Motor neuron (in vitro differentiated cells): ENCODE results near the gene GOLGA3. TPM values are rescaled to one million over a fixed set of nuclear protein-coding genes. Genes with fewer than 3 reads are reported as not detected.
A peak's percentile ranks its signal among the peaks of the same experiment; 100 is the strongest.
"Not testable (repeated sequence)": the region's sequence is repeated elsewhere in the genome, so short reads cannot be mapped to it uniquely, and the experiment has no call there.

Experiments
- ATAC-seq, 8 experiments: fragments of 200-7000 bp; cut with Tn5 transposase; replicated peaks in 6 of 8; 2 replicates each; pipeline ENCODE4 v1.8.0; 2021; ENCODE audit warnings: mild to moderate bottlenecking in 8 of 8, moderate library complexity in 8 of 8
- H3K27ac ChIP-seq, 2 donors: fragments of 250-450 bp; sonication (Bioruptor Pico); 2 replicates each; pipeline ENCODE4 v1.9.0; 2021; ENCODE audit warnings: antibody characterized with exemption in 2 of 2, mild to moderate bottlenecking in 2 of 2, moderate library complexity in 1 of 2
- H3K4me1 ChIP-seq, 2 donors: fragments of 250-450 bp; sonication (Bioruptor Pico); replicated peaks in 1 of 2; 2 replicates each; pipeline ENCODE4 v1.6.1; 2021; ENCODE audit warnings: antibody characterized with exemption in 2 of 2, mild to moderate bottlenecking in 2 of 2, moderate library complexity in 1 of 2
- H3K4me3 ChIP-seq, 5 donors: fragments of 250-450 bp; sonication (Bioruptor Pico); 2 replicates each; pipeline ENCODE4 v1.9.0; 2021; ENCODE audit warnings: antibody characterized with exemption in 5 of 5, mild to moderate bottlenecking in 5 of 5, moderate library complexity in 4 of 5
- WGBS, 10 experiments: fragments of 450-650 bp; shearing (Covaris generic); methylation state at CpG; one replicate each; pipeline ENCODE4 v1.0.0; 2022; 5-methylcytosine and 5-hydroxymethylcytosine counted together
- in situ Hi-C, 9 experiments: fragments of 400-800 bp; cut with MboI; loops; one replicate each; pipeline ENCODE4 v1.15.0; 2021; ENCODE audit warnings: low sequenced_read_pairs in 9 of 9, low pct_unique_long_range_greater_than_20kb in 2 of 9; ENCODE audit not compliant: unreplicated experiment in 9 of 9
- total RNA-seq, 8 experiments: library from RNA; unstranded; fragments of 300-600 nt; gene quantifications; 2 replicates each; pipeline versions ENCODE4 v1.2.3 to v1.2.4, GENCODE V29; 2022

Gene GOLGA3
- total RNA-seq, 8 experiments from 2014 or later, result 41.1 to 75.1 (median 48.6) TPM

DNA sequence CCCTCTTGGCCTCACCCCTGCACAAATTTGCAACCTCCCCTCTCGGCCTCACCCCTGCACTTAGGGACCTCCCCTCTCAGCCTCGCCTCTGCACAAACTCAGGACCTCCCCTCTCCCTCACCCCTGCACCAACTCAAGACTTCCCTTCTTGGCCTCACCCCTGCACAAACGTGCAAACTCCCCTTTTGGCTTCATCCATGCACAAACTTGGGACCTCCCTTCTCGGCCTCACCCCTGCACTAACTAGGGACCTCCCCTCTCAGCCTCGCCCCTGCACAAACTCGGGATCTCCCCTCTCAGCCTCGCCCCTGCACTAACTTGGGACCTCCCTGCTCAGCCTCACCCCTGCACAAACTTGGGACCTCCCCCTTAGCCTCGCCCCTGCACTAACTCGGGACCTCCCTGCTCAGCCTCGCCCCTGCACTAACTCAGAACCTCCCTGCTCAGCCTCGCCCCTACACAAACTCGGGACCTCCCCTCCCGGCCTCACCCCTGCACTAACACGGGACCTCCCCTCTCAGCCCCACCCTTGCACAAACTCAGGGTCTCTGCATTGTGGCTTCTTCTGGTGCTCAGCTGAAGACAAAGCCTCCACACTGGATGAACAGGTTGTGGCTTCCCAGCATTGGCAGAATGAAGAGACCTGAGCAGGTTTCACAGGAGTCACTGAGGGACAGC is 11.0 kb upstream of the GOLGA3 start:
- WGBS, 10 experiments, result 76 to 100% methylated on average over 1 to 2 of the region's 14 CpGs; no CpG with 5 or more reads in 8 of the 10 experiments
- ATAC-seq, result no peak
- in situ Hi-C loops, result no loop called here
- no peak overlapping the region for H3K4me3 ChIP-seq
- H3K4me1 ChIP-seq, result peaks cover 0 to 8% of the 10 kb centered on the region in 2 donors
- no peak overlapping the region for H3K27ac ChIP-seq

DNA sequence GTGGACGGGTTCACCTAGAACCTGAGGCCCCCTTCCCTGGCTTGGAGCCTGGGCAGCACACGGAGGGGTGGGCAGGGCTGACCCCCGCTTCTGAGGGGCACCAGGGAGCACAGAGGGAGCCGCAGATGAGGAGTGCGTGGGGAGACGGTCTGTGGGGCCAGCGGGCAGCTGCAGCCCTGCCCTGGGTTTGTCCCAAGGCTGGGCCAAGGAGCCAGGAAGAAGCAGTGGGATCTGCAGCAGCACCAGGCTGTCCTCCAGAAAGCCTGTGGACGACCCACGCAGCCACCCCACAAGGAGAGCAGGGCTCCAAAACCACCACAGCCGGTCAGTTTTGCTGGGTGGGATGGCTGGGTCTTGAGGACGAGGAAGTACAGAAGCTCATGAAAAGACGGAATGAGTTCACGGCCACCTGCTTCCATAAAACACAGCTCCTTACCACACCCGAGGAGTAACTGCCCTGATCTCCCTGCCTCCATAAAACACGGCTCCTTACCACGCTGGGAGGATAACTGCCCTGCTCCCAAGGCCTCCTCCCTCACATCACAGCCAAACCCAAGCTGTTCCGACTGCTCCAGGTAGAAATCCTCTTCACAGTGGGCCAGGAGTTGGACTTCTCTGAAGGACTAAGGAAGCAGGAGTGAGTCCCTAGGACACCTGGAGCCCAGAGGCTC is 9.9 kb upstream of the GOLGA3 start:
- in situ Hi-C loops, result no loop called here
- peak overlapping the region in 1 of 2 donors; percentile 52 for H3K27ac ChIP-seq
- peaks cover 0 to 8% of the 10 kb centered on the region in 2 donors for H3K4me1 ChIP-seq
- peak in 3 of 8 experiments; percentile 16 to 30 (median 23) for ATAC-seq
- H3K4me3 ChIP-seq, result no peak overlapping the region
- WGBS, 10 experiments, result 40 to 100% (median 79%) methylated on average over 1 to 6 of the region's 17 CpGs; no CpG with 5 or more reads in 6 of the 10 experiments

DNA sequence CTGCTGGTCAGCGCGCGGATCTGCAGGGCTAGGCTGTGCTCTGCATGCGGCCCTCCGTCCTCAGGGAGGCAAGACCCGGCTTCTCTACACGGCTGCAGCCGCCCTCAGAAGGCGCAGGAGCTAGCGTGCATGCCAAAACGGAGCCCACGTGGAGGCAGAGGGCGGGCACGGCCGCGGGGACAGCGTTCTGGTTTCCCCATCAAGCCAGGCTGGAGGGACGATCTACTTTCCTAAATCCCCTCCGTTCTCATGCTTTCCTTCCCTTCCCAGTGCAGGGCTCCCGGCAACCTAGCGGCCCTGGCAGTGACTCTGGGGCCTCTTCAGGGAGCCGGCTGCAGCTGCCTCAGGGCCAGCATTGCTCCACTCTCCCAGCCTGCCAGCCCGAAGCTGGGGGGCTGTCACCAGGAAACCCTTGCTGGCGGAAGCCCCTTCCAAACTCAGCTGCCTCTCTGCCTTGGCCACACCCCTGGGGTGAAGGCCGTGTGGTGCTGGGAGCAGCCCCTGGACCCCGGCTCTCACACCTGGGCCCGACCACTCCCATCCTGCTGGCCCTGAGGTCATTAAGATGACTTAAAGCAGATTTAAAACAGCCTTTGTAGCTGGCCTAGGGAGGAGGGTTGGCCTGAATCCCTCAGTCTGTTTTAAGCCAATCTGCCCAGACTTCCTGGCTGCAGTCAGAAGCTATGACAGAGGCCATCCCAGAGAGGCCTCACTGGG is 9.2 kb upstream of the GOLGA3 start:
- H3K27ac ChIP-seq, result peak overlapping the region in 1 of 2 donors; percentile 52
- WGBS, 10 experiments, result 39 to 100% (median 60%) methylated on average over 1 to 13 of the region's 27 CpGs; no CpG with 5 or more reads in 2 of the 10 experiments
- H3K4me3 ChIP-seq, result no peak overlapping the region
- in situ Hi-C loops, result no loop called here
- ATAC-seq, result peak; percentile 53 to 91 (median 80)
- peaks cover 0 to 8% of the 10 kb centered on the region in 2 donors for H3K4me1 ChIP-seq

DNA sequence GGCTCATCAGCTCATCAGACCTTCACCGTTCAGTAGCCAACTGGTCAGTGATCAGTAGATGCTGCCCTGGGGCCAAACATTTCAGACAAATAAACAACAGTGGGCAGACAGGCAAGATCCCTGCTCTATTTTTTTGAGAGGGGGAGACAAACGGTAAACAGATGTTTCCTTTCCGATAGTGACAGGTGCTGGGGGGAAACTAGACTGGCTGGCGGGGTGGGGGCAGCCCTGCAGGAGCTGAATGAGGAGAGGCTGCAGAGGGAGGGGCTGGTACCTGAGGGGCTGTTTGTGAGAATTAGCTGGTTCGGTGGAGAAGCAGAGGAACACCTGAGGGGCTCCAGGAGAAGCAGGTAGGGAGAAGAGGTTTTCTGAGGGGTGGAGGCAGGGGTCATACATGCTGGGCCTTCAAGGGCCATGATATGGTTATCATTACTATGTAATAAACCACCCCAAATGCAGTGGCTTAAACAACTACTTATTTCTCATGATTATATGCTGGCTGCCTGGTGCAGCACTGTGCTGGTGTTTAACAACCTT is 8.2 kb upstream of the GOLGA3 start:
- no peak overlapping the region for H3K27ac ChIP-seq
- H3K4me1 ChIP-seq, result peaks cover 0 to 8% of the 10 kb centered on the region in 2 donors
- in situ Hi-C loops, result no loop called here
- no peak for ATAC-seq
- no peak overlapping the region for H3K4me3 ChIP-seq
- 80 to 100% (median 94%) methylated on average over 1 to 3 of the region's 5 CpGs; no CpG with 5 or more reads in 6 of the 10 experiments for WGBS, 10 experiments

DNA sequence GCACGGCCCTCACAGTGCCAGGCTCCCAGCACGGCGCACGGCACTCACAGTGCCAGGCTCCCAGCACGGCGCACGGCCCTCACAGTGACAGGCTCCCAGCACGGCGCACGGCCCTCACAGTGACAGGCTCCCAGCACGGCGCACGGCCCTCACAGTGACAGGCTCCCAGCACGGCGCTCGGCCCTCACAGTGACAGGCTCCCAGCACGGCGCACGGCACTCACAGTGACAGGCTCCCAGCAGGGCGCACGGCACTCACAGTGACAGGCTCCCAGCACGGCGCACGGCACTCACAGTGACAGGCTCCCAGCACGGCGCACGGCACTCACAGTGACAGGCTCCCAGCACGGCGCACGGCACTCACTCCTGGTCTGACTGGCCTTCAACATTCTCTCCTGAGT is 7.6 kb upstream of the GOLGA3 start:
- H3K27ac ChIP-seq, ATAC-seq: not testable (repeated sequence)
- WGBS, 10 experiments, result 81 to 100% methylated on average over 3 to 5 of the region's 30 CpGs; no CpG with 5 or more reads in 8 of the 10 experiments

DNA sequence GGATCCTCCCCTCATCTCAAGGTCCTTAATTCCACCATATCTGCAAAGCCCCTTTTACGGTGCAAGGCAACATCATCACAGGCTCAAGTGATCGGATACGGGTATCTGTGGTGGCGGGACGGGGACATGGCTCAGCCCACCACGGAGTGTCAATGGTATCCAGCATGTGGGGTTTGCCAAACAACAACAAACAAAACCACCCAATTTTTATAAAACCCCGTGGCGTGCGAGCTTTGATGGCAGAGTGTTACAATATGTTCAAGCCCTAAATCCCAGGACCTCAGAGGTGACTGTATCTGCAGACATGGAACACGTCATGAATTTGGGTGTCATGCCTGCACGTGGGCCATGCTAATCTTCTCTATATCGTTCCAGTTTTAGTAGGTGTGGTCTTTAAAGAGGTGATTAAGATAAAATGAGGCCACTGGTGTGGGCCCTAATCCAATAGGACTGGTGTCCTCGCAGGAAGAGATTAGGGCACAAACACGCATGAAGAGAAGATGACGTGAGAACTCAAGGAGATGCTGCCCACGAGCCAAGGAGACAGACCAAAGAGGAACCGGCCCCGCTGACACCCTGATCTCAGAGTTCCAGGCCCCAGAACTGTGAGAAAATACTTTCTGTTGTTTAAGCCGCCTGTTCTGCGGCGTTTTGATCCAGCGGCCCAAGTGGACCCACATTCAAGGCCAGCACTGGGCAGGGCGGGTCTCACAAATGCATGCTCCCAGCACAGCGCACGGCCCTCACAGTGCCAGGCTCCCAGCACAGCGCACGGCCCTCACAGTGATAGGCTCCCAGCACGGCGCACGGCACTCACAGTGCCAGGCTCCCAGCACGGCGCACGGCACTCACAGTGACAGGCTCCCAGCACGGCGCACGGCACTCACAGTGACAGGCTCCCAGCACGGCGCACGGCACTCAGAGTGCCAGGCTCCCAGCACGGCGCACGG is 6.7 kb upstream of the GOLGA3 start:
- no peak for ATAC-seq
- Histone ChIP-seq H3K4me1 (peaks cover 0 to 8% of the 10 kb centered on the region in 2 donors), H3K27ac (no peak overlapping the region), H3K4me3 (no peak overlapping the region)
- in situ Hi-C loops, result no loop called here
- 90 to 100% (median 98%) methylated on average over 1 to 7 of the region's 42 CpGs; no CpG with 5 or more reads in 3 of the 10 experiments for WGBS, 10 experiments

More for the DNA sequence above, 7.6 kb upstream of the GOLGA3 start:
- H3K4me3 ChIP-seq, in situ Hi-C loops, H3K4me1 ChIP-seq: not testable (repeated sequence)

DNA sequence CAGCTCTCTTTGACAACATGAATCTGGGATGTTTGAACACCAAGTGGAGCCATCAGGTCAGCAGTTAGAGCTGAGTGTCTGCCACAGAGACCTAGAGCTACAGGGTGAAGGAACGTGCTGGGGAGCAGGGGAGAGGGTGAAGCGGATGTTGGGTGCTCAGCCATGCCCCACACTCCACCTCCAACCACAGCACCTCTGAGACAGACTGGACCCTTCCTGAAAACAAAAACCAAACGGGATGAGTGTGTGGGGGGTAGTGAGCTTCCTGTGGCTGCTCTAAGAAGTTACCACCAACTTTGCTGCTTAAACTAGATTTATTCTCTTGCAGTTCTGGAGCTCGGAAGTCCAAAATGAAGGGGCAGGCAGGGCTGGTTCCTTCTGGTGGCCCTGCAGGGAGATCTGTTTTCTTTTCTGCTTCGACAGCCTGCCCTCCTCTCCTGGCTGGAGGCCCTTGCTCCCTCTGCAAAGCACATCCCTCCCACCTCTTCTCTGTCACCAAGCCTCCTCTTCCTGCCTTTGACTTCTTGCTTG is 5.6 kb upstream of the GOLGA3 start:
- H3K27ac ChIP-seq, result no peak overlapping the region
- in situ Hi-C loops, result no loop called here
- WGBS, 10 experiments, result 80 to 100% (median 87%) methylated on average over 1 to 3 of the region's 5 CpGs; no CpG with 5 or more reads in 5 of the 10 experiments
- peaks cover 0 to 8% of the 10 kb centered on the region in 2 donors for H3K4me1 ChIP-seq
- no peak for ATAC-seq
- no peak overlapping the region for H3K4me3 ChIP-seq

DNA sequence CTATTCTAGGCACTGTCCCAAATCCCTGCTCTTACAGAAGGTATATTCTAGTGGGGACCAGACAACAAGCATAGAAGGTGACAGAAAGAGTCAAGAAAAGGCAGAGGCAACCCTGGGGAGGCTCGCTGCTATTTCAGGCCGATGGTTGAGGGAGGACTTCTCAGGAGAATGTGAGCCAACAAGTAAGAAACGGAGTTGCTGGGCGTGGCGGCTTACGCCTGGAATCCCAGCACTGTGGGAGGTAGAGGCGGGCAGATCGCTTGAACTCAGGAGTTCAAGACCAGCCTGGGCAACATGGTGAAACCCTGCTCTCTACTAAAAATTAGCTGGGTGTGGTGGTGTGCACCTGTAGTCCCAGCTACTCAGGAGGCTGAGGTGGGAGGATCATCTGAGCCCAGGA is 4.7 kb upstream of the GOLGA3 start:
- Histone ChIP-seq H3K27ac (no peak overlapping the region), H3K4me1 (peaks cover 0 to 8% of the 10 kb centered on the region in 2 donors), H3K4me3 (no peak overlapping the region)
- 89 to 100% (median 92%) methylated on average over 1 to 6 of the region's 8 CpGs; no CpG with 5 or more reads in 5 of the 10 experiments for WGBS, 10 experiments
- in situ Hi-C loops, result no loop called here
- ATAC-seq, result no peak

DNA sequence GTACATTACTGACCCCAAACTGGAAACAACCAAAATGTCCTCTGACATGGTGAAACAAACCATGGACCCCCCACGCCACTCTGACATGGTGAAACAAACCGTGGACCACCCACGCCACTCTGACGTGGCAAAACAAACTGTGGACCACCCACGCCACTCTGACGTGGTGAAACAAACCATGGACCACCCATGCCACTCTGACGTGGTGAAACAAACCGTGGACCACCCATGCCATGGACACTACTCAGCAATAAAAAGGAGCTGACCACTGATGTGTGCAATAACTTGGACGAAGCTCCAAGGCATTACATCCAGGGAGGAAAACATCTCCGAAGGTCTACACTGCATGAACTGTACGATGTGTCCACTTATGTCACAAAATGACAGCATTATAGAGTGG is 3.1 kb upstream of the GOLGA3 start:
- no peak for ATAC-seq
- Histone ChIP-seq H3K27ac (no peak overlapping the region), H3K4me3 (no peak overlapping the region), H3K4me1 (peaks cover 8 to 11% of the 10 kb centered on the region in 2 donors)
- in situ Hi-C loops, result no loop called here
- 68 to 100% (median 87%) methylated on average over 2 to 10 of the region's 11 CpGs; no CpG with 5 or more reads in 2 of the 10 experiments for WGBS, 10 experiments

DNA sequence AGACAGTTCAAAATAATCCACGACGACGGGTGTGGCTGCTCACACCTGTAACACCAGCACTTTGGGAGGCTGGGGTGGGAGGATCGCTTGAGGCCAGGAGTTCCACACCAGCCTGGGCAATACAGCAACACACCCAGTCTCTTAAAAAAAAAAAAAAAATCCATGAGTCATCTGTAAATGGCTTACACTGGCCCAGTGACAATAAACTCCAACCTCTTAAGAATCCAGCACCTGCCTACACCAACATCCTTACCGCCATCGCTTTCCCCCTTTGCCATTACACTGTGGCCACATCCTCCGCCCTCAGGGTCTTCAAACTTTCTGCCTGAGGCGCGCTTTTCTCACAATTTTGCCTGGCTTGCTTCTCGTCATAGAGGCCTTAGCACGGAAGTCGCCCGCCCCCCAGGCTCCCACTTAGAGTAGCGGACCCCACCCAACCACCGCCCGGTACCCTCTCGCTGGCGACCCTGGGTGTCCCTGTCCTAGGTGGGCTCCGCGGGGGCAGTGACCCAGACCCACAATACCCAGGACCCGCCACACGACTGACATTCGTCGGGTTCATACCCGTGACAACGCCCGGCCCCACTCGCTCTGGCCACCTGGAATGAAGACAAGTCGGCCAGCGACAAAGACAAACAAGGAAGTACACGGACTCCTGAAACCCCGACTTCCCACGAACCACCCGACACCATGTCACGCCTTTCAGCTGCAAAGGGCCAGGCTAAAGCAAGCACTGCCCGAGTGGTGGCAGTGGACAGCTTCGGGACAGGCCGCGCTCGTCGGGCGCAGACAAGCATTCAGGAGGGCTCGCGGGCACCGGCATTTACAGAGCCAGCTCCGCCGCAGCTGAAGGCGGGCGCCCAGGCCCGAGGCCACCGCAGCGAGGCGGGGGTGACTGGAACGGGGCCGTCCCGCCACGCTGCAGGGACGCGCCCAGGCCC is 636 bp downstream of the GOLGA3 start:
- peak overlapping the region; percentile 63 to 100 (median 82) for H3K4me3 ChIP-seq
- H3K4me1 ChIP-seq, result peaks cover 8 to 12% of the 10 kb centered on the region in 2 donors
- 0 to 80% (median 17%) methylated on average over 1 to 13 of the region's 59 CpGs; no CpG with 5 or more reads in 1 of the 10 experiments for WGBS, 10 experiments
- peak; percentile 28 to 55 (median 32) for ATAC-seq
- H3K27ac ChIP-seq, result peak overlapping the region; percentile 99 to 100
- in situ Hi-C loops, result no loop called here

DNA sequence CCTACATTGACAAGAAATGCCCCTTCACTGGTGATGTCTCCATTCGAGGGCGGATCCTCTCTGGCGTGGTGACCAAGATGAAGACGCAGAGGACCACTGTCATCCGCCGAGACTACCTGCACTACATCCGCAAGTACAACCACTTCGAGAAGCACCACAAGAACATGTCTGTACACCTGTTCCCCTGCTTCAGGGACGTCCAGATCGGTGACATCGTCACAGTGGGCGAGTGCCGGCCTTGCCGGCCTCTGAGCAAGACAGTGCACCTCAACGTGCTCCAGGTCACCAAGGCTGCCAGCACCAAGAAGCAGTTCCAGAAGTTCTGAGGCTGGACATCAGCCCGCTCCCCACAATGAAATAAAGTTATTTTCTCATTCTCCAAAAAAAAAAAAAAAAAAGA is 2.8 kb downstream of the GOLGA3 start:
- ATAC-seq, result no peak
- 90 to 100% (median 100%) methylated on average over 1 to 8 of the region's 16 CpGs; no CpG with 5 or more reads in 5 of the 10 experiments for WGBS, 10 experiments
- Histone ChIP-seq H3K4me3 (no peak overlapping the region), H3K27ac (no peak overlapping the region), H3K4me1 (peaks cover 8 to 12% of the 10 kb centered on the region in 2 donors)
- in situ Hi-C loops, result no loop called here
